ENCODE data around the gene LRRC23.

The LRRC23 gene

GRCh38 chr12:6941782-6942181 lies 37.2 kb downstream of the LRRC23 start:
- no peak overlapping the region for H3K4me3 ChIP-seq (ENCODE audit: low read depth, low read length)
- no peak for TF ChIP-seq CTCF (IDR thresholded peaks at IDR 0.05; ENCODE audit: borderline replicate concordance, insufficient read depth, low read depth, low read length)

GRCh38 chr12:6942331-6942665 lies 37.7 kb downstream of the LRRC23 start:
- TF ChIP-seq CTCF (IDR thresholded peaks at IDR 0.05; ENCODE audit: borderline replicate concordance, insufficient read depth, low read depth, low read length) = no peak
- no peak overlapping the region for H3K4me3 ChIP-seq (ENCODE audit: low read depth, low read length)

- peak overlapping the region; percentile 16 for H3K4me3 ChIP-seq (ENCODE audit: low read depth, low read length)
- TF ChIP-seq CTCF (IDR thresholded peaks at IDR 0.05; ENCODE audit: borderline replicate concordance, insufficient read depth, low read depth, low read length) = no peak
These were observed 38.7 kb downstream of the LRRC23 start for GRCh38 chr12:6943389-6943721.

GRCh38 chr12:6943722-6944380 lies 39.2 kb downstream of the LRRC23 start, which contains the start of the genes C12orf57 and RNU7-1:
TSS of gene C12orf57 (plus strand) at chr12:6944022. CDS start at chr12:6944122, 100 bp downstream.
TSS of gene RNU7-1 (plus strand) at chr12:6943816.
- no peak for TF ChIP-seq CTCF (IDR thresholded peaks at IDR 0.05; ENCODE audit: borderline replicate concordance, insufficient read depth, low read depth, low read length)
- peak within 1 kb of the TSS; percentile 87 for H3K4me3 ChIP-seq (ENCODE audit: low read depth, low read length)

GRCh38 chr12:6944381-6945186 lies 40.0 kb downstream of the LRRC23 start:
- peak; percentile 89 for TF ChIP-seq CTCF (IDR thresholded peaks at IDR 0.05; ENCODE audit: borderline replicate concordance, insufficient read depth, low read depth, low read length)
- H3K4me3 ChIP-seq (ENCODE audit: low read depth, low read length) = peak overlapping the region; percentile 87

GRCh38 chr12:6945613-6946012 lies 41.0 kb downstream of the LRRC23 start:
- TF ChIP-seq CTCF (IDR thresholded peaks at IDR 0.05; ENCODE audit: borderline replicate concordance, insufficient read depth, low read depth, low read length) = no peak
- peak overlapping the region; percentile 87 for H3K4me3 ChIP-seq (ENCODE audit: low read depth, low read length)
